ENCODE measurements around the gene AACS.

The AACS gene

GRCh38 chr12:125093681-125094330 lies 28.6 kb downstream of the AACS start:
- H3K27ac Mint-ChIP-seq: no peak overlapping the region
- H3K36me3 Mint-ChIP-seq (ENCODE audit: low read depth): peaks cover 4% of the 10 kb centered on the region

GRCh38 chr12:125096894-125097293 lies 31.7 kb downstream of the AACS start:
- no peak for DNase-seq
- TF ChIP-seq CTCF (IDR thresholded peaks at IDR 0.05): no peak
- Mint-ChIP-seq H3K9me3 (no peaks in the 10 kb centered on the region), H3K27me3 (ENCODE audit: low read depth, poor library complexity) (no peaks in the 10 kb centered on the region), H3K4me3 (no peak overlapping the region), H3K36me3 (ENCODE audit: low read depth) (peaks cover 4% of the 10 kb centered on the region), H3K27ac (no peak overlapping the region), H3K4me1 (peaks cover 29% of the 10 kb centered on the region)

More at GRCh38 chr12:125093681-125094330, 28.6 kb downstream of the AACS start:
- no peaks in the 10 kb centered on the region for H3K27me3 Mint-ChIP-seq (ENCODE audit: low read depth, poor library complexity)
- no peak for DNase-seq
- no peaks in the 10 kb centered on the region for H3K9me3 Mint-ChIP-seq
- peaks cover 29% of the 10 kb centered on the region for H3K4me1 Mint-ChIP-seq
- H3K4me3 Mint-ChIP-seq: no peak overlapping the region
- no peak for TF ChIP-seq CTCF (IDR thresholded peaks at IDR 0.05)

- H3K36me3 Mint-ChIP-seq (ENCODE audit: low read depth): peaks cover 6% of the 10 kb centered on the region
- TF ChIP-seq CTCF (IDR thresholded peaks at IDR 0.05): no peak
- peaks cover 25% of the 10 kb centered on the region for H3K4me1 Mint-ChIP-seq
- DNase-seq: no peak
- no peak overlapping the region for H3K27ac Mint-ChIP-seq
- no peak overlapping the region for H3K4me3 Mint-ChIP-seq
- H3K27me3 Mint-ChIP-seq (ENCODE audit: low read depth, poor library complexity): no peaks in the 10 kb centered on the region
- no peaks in the 10 kb centered on the region for H3K9me3 Mint-ChIP-seq
Observed at GRCh38 chr12:125097427-125097826, 32.2 kb downstream of the AACS start.

- TF ChIP-seq CTCF (IDR thresholded peaks at IDR 0.05): no peak
- peaks cover 19% of the 10 kb centered on the region for H3K36me3 Mint-ChIP-seq (ENCODE audit: low read depth)
Observed at GRCh38 chr12:125098676-125099408, 33.6 kb downstream of the AACS start.

GRCh38 chr12:125099409-125099782 lies 34.2 kb downstream of the AACS start:
- no peak for DNase-seq
- Mint-ChIP-seq H3K4me3 (no peak overlapping the region), H3K9me3 (no peaks in the 10 kb centered on the region), H3K36me3 (ENCODE audit: low read depth) (peaks cover 24% of the 10 kb centered on the region), H3K27me3 (ENCODE audit: low read depth, poor library complexity) (no peaks in the 10 kb centered on the region), H3K27ac (no peak overlapping the region), H3K4me1 (peaks cover 14% of the 10 kb centered on the region)
- no peak for TF ChIP-seq CTCF (IDR thresholded peaks at IDR 0.05)

More at GRCh38 chr12:125098676-125099408, 33.6 kb downstream of the AACS start:
- no peaks in the 10 kb centered on the region for H3K27me3 Mint-ChIP-seq (ENCODE audit: low read depth, poor library complexity)
- peaks cover 16% of the 10 kb centered on the region for H3K4me1 Mint-ChIP-seq
- DNase-seq: no peak
- H3K4me3 Mint-ChIP-seq: no peak overlapping the region
- peak overlapping the region; percentile 66 for H3K27ac Mint-ChIP-seq
- H3K9me3 Mint-ChIP-seq: no peaks in the 10 kb centered on the region

Data from nephron progenitor cell (in vitro differentiated cells).